ENCODE results near the gene PPHLN1.

DNA sequence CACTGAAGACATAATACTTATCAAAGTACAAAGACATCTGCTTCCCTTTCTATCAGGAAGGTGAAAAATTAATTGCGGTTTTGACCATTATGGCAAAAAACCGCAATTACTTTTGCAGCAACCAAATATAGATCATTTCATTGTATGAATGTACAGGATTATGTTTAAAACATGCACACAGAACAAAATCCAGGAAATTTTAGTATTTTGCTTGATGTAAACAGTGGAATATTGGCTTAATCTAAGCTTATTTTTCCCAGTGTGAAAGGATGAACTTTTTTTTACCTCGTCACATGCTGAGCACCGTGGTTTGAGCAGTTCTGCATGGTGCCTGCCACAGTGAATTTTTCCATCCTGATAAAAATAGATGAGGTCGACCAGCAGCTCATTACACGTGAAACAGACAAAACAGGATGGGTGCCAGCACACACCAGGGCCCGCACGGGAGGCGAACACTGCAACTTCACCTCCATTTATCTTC is 142.4 kb downstream of the PPHLN1 start:
- TF ChIP-seq NFIC (IDR thresholded peaks at IDR 0.05) (no peak), CEBPB (IDR thresholded peaks at IDR 0.05) (no peak), YY1 (IDR thresholded peaks at IDR 0.05; ENCODE audit: low read depth) (no peak), TAF1 (IDR thresholded peaks at IDR 0.05; ENCODE audit: low read depth) (no peak), RAD21 (IDR thresholded peaks at IDR 0.05; ENCODE audit: low read depth) (no peak), EGR1 (IDR thresholded peaks at IDR 0.05) (no peak), EP300 (IDR thresholded peaks at IDR 0.05; ENCODE audit: borderline replicate concordance) (no peak), TEAD4 (IDR thresholded peaks at IDR 0.05) (no peak), ZBTB7A (IDR thresholded peaks at IDR 0.05; ENCODE audit: low read depth) (no peak), FOXM1 (IDR thresholded peaks at IDR 0.05; ENCODE audit: borderline replicate concordance, low read depth) (no peak)
- TF ChIP-seq, protein P1, sequence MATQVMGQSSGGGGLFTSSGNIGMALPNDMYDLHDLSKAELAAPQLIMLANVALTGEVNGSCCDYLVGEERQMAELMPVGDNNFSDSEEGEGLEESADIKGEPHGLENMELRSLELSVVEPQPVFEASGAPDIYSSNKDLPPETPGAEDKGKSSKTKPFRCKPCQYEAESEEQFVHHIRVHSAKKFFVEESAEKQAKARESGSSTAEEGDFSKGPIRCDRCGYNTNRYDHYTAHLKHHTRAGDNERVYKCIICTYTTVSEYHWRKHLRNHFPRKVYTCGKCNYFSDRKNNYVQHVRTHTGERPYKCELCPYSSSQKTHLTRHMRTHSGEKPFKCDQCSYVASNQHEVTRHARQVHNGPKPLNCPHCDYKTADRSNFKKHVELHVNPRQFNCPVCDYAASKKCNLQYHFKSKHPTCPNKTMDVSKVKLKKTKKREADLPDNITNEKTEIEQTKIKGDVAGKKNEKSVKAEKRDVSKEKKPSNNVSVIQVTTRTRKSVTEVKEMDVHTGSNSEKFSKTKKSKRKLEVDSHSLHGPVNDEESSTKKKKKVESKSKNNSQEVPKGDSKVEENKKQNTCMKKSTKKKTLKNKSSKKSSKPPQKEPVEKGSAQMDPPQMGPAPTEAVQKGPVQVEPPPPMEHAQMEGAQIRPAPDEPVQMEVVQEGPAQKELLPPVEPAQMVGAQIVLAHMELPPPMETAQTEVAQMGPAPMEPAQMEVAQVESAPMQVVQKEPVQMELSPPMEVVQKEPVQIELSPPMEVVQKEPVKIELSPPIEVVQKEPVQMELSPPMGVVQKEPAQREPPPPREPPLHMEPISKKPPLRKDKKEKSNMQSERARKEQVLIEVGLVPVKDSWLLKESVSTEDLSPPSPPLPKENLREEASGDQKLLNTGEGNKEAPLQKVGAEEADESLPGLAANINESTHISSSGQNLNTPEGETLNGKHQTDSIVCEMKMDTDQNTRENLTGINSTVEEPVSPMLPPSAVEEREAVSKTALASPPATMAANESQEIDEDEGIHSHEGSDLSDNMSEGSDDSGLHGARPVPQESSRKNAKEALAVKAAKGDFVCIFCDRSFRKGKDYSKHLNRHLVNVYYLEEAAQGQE (IDR thresholded peaks at IDR 0.05; ENCODE audit: low read depth): no peak
- TF ChIP-seq, protein P2, sequence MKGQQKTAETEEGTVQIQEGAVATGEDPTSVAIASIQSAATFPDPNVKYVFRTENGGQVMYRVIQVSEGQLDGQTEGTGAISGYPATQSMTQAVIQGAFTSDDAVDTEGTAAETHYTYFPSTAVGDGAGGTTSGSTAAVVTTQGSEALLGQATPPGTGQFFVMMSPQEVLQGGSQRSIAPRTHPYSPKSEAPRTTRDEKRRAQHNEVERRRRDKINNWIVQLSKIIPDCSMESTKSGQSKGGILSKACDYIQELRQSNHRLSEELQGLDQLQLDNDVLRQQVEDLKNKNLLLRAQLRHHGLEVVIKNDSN (IDR thresholded peaks at IDR 0.05): no peak
- TF ChIP-seq, protein P3, sequence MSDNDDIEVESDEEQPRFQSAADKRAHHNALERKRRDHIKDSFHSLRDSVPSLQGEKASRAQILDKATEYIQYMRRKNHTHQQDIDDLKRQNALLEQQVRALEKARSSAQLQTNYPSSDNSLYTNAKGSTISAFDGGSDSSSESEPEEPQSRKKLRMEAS (IDR thresholded peaks at IDR 0.05): no peak
